HG03460 (cell line): ENCODE results near the gene STK17B.
A peak's percentile ranks its signal among the peaks of the same experiment; 100 is the strongest.
"Not testable (repeated sequence)": the region's sequence is repeated elsewhere in the genome, so short reads cannot be mapped to it uniquely, and the experiment has no call there.

Experiments used
- ATAC-seq: cut with Tn5 transposase; IDR thresholded peaks from one replicate; pipeline ENCODE4 v1.9.1; 2021; ENCODE audit not compliant: unreplicated experiment

The STK17B gene

DNA sequence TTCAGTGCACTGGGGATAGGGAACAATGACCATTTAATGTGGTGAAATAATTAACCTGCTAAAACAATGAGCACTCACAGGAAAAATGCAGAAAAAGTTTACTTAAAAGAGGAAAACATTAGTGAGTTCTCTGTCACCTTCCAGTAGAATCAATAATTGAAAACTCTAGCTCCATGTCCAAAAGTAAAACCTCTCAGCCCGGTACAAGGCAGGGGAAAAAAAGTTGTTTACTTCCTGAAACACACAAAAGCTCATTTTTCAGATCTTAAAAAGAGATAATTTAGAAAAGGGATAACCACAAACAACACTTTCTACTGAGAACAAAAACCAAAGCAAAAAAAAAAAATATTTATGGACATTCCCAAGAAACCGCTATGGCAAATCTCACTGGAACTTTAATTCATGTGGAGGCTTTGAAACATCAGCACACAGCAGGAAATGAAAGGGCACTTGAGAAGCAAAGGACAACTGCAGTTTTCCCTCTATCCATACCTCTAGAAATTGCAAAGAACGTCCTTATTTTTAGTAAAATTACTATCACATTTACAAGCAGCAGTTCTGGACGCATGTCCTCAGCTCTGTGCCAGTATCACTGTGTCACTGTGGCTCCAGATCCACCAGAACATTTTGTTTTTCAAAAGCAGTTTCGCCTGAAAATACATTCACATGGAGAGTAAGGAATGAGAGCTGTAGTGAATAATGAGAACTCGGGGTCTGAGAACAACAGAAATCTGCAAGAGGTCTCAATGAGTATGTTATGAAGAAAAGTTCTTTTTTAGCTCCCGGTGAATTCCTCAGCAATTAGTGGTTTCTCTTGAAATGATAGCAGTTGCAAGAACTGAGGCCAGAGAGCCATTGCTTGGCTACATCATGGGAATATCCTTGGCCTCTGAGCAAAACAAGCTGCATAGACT, 58.1 kb downstream of the STK17B start:
- ATAC-seq = no peak

DNA sequence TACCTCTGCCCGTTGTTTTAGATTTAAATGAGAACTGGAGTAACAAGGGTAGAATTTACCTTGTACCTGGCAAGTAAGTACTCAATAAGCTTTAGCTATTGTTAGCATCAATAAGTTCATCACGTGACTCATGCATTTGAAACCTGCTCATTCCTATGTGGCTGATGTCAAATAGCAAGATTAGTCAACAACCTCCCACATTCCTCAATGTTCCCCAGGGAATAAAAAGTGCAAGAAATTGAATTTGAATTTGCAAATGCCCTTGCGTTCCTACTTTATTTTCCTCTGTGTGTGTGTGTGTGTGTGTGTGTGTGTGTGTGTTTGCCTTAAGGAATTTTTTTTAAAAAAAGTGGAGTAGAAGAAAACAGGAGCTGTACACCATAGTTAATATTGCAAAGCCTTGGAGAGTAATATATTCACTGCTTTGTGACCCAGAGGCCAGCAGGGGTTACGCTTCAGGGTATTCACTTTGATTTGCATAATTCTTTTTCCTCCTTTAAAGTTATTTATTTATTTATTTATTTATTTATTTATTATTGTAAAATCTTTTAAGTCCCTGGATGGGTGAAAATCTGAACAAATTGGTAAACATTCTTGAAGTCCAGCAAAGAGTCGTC, 58.9 kb downstream of the STK17B start:
- ATAC-seq = no peak

DNA sequence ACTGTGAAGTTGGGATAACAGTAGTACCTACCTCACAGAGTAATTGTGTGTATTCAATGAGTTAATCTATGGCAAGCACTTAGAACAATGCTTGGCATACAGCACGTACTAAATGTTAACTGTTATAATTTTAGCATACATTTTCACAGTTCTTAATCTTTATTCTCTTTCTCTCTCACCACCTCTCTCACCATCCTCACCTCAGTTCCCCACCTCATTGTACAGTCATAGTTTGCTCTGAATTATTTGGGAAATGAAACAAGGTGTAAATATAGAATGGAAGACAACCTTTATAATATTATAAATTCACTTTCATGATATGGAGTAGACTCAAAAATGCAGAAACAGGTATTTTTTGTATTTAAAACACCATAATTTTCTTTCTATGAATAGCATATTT, 62.8 kb downstream of the STK17B start:
- ATAC-seq = no peak

DNA sequence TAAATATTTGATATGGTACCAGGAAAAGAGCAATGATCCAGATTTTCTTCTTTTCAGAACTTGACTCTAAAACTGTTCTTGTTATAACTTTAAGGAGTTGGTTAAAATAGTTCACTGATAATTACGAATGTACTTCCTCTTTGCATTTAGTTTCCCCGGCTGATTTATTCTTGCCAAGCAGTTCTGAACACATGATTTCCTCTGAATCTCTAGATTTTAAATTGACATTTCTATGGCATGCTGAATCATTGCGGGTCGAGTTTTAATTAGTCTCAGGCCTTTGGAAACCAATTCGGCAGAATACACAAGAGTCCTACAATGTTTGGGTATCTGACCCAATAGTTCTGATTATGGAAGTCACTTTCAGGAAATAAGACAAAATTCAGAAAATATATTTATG, 65.4 kb downstream of the STK17B start:
- no peak for ATAC-seq

DNA sequence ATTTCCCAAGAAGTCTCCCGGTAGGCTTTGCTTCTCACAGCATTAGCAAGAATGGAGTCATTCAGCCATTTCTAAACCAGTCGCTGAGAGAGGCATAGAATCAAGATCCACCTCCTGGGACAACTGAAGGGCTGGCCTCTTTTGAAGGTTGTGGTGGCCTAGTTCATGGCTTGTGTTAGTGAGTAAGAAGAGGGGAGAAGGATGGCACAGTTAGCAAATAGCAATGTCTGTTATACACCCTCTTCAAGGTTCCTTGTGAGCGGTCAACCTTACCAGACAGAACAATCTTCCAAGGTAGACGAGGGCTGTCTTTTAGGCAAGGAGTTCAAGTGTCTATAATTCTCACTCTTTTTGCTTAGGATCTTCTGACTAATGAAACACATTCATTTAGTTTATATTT, 67.3 kb downstream of the STK17B start:
- ATAC-seq = no peak

DNA sequence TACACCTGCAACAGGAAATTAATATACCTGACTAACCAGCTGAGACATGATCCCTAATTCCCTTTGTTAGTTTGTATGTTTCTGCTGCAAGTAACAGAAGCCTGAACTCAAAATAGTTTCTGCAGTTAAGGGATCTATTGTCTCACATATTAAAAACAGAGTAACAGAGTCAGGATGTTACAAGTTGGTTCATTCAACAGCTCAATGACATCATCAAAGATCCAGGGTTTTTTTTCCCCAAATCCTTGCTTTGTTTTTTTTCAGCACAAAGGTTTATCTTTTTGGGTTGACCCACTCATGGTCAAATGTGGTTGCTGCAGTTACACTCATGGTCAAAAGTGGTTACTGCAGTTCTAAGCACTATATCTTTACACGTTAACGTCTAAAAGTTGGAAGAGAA, 67.8 kb downstream of the STK17B start:
- no peak for ATAC-seq

DNA sequence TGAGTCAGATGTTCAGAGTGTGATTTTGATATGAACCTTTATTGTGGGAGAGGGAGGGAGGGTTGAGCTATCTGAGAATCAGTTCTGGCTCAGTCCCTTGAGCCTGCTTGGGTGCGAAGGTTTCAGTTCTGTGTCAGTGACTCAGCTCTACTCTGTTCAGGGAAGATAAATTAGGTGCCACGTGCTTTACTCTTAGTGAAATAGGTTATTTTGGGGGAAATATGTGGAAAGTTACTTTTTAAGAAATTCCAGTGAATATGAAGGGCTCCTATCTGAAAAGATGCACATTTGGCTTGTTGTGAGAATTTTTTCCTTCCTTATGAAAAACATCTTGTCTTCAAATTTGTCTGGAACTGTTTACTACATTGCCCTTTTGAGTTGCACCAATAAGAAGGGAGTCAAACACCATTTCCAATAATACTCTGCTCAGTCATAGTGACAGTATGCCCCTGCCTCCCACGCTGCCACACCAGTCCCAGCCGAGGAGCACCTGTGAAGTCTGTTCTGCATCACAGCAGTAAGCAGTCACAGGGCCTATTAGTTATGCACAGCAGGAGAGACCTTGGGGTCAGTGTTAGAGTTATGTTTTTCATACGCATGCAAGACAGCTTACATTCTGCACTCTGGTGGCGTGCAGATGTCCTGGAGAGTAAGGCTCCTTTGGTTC, 69.9 kb downstream of the STK17B start:
- peak; percentile 97 for ATAC-seq

DNA sequence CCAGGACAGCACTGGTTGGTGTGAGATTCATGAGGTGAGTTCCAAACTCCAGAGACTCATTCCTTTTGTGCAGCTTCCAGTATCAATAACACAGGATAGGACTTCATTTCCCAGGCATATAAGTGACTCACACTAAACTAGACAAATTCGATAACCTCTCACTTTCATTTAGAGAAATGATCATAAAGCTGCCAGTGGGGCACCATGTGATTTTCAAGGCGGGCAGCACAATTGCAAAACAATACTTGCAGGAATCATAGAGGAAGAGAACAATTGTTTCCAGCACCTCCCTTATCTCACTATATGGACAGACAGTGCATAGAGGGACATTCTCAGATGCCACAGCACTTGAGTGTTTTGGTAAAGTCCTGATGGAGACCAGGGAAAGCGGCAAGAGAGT, 71.5 kb downstream of the STK17B start:
- no peak for ATAC-seq

DNA sequence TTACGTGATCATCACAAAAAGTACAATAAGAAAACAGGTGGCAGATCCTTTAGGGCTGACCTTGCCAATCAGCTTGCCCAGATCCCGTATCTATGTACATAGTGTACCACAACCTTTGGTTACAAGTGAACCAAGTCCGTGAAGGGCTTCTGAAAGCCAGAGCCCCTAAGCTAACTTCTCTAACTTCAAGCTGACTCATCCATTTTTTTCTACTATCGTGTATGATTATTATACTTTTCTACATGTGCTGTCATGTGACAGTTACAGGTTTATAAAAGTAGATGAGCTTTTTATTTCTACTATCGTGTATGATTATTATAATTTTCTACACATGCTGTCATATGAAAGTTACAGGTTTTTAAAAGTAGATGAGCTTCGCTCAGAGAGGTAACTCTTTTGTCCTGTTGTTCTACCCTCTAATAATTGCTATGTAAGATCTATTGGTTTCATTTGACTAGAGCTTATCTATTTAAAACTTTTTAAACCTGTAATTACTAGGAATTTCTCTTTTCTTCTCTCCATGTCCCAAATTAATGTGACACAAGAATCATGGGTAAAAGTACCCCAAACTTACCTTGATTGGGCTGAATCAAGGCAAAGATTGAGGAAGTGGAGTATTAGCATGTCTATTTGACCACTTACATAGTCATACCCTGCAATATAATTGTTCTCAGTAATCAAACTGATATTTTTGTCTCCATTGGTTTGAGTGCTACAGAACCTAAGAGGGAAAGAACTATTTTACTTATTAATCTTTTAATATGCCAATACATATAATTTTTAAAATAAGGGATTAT, 73.3 kb downstream of the STK17B start:
- no peak for ATAC-seq

DNA sequence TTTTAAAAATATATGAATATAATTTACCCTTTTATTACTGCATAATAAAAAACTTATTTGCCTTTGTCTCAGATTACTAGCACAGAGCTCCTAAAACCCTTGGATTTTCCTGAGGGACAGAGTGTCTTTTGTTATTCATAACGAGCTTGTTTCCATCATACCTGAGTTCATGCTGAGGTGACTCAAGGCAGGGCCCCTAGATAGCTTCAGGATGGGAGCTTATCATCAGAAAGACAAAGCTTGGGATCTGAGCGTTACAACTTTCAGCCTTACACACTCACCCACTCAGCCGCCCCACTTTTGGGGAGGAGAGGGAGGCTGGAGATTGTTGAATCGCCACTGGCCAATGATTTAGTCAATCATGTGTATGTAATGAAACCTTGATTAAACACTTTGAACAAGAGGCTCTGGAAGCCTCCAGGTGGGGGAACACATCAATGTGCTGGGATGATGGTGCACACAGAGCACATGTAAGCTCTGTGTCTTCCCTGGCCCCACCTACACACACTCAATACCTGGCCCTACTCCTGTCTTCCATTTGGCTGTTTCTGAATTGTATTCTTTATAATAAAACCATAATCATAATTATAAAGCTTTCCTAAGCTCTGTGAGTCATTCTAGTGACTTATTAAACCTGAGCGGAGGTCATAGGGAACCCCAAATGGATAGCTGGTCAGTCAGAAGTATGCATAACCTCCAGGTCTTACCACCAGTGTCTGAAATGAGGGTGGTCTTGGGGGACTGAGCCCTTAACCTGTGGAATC, 74.2 kb downstream of the STK17B start:
- no peak for ATAC-seq

DNA sequence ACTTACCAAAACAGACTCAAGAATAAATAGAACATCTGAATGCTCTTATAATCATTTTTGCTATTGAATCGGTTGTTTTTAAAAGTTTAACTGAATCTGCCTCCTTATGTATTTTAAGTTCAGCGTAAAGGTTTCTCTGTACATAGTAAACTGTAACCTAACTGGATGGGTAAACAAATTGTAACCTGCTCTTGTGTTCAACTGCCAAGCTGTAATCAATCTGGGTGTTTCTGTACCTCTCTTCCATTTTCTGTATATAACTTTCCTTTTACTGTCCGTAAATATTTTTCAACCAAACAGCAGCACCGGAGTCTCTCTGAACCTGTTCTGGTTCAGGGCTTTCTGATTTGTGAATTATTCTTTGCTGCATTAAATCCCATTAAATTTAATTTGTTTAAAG, 75.1 kb downstream of the STK17B start:
- no peak for ATAC-seq

DNA sequence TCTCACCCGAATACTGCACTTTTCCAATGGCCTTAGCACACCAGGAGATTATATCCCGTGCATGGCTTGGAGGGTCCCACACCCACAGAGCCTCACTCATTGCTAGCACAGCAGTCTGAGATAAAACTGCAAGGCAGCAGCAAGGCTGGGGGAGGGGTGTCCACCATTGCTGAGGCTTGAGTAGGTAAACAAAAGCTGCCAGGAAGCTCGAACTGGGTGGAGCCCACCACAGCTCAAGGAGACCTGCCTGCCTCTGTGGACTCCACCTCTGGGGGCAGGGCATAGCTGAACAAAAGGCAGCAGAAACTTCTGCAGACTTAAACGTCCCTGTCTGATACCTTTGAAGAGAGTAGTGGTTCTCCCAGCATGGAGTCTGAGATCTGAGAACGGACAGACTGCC, 81.9 kb downstream of the STK17B start:
- ATAC-seq = not testable (repeated sequence)

DNA sequence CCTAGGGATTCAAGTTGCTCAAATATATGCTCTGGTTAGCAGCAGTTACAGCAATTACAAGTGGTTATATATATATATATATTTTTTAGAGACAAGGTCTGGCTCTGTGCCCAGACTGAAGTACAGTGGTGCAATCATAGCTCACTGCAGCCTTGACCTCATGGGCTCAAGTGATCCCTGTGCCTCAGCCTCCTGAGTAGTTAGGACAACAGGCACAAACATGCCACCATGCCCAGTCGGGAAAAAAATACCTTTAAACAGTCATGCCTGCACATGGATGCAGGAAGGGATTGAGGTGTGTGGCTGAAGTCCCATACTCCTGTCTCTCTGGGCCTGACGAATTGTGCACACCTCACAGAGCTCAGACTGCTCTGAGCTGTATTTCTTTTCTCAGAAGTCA, 83.2 kb downstream of the STK17B start:
- no peak for ATAC-seq

DNA sequence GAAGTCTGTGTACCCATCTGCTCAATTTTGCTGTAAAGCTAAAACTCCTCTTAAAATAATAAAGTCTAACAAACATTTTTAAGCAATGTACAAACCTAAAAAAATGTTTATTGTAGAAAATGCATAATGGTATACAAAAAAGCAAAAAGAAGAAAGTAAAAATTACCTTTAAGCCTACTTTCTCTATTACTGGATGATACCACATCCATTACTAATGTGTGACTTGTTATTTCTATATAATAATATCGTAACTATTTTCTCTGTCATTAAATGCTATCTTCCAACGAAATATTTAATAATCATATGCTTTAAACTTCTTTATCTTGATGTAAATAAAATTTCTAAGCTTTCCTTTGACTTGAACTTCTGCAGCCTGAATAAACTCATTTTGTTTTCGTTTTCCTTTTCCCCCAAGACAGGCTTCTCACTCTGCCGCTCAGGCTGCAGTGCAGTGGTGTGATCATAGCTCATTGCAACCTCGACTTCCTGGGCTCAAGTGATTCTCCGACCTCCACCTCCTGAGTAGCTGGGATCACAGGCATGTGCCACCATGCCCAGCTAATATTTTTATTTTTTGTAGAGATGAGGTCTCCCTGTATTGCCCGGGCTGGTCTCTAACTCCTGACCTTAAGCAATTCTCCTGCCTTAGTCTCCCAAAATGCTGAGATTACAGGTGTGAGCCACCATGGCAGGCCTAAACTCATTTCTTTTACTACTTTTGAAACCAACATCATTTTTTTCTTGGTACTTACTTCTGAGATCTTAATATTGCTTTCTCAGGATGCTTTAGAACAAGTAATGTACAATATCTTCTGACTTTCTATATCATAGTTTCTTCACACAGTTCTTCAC, 84.6 kb downstream of the STK17B start:
- no peak for ATAC-seq

DNA sequence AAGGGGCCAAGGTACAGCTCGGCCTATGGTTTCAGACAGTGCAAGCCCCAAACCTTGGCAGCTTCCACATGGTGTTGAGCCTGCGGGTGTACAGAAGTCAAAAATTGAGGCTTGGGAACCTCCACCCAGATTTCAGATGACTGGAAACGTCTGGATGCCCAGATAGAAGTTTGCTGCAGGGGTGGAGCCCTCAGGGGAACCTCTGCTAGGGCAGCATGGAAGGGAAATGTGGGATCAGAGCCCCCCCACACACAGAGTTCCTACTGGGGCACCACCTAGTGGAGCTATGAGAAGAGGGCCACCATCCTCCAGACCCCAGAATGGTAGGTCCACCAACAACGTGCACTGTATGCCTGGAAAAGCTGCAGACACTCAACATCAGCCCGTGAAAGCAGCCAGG, 87.8 kb downstream of the STK17B start:
- no peak for ATAC-seq
